Choroid plexus epithelial cell (primary cell): Measurements from ENCODE around the gene SCP2.

ENCODE experiments used
- DNase-seq: peaks from one replicate; pipeline ENCODE4 v3.0.0-alpha.2; 2010; ENCODE audit warnings: low read depth
- H3K4me3 ChIP-seq: 2 replicates; pipeline ENCODE4 v1.5.1; 2011; ENCODE audit warnings: low read depth, mild to moderate bottlenecking, control low read depth, low read length, moderate library complexity
- TF ChIP-seq, protein P1 (sequence below): conservative IDR thresholded peaks from 2 replicates; pipeline ENCODE4 v1.5.1; 2011; ENCODE audit warnings: low read depth, mild to moderate bottlenecking, control low read depth, inconsistent platforms, low read length, moderate library complexity

Gene SCP2

DNA sequence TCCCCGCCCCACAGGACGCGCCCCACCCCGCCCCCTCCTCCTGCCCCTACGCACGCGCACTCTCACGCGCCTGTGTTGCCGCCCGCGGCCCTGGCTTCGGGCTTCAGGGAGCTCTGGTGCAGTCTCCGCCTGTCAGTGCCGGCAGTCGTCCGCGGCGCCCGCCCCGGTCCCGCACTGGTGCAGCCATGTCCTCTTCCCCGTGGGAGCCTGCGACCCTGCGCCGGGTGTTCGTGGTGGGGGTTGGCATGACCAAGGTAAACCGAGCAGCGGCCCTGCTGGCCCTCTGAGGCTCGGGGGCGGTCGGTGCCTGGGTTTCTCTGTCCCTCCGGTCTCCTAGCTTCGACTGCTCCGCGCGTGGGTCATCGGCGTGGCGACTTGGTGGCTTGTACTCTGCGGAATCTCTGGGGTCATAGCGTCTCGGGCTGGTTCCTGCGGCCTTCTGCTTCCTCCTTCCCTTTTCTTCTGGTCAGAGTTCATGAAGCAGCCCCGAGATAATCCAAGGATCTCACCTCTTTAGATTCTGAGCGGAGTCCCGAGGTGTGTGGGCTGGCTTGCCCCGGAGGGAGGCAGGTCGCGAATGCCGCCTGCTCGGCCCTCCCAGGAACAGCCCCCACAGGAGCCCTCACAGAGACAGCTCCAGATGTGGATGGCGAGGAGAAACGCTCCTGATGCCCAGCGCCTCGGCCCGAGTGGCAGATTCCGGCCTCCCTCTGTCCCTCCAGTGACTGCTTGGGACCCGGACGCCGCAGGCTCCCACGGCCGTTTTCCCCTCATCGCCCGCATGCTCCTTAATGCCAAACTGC, at the start of gene SCP2:
TSS of gene SCP2 (plus strand) at position 65 of the 803 bp plus-strand sequence. CDS start at position 186, 121 bp downstream.
- peak; percentile 67 for DNase-seq
- peak within 1 kb of the TSS; percentile 84 for H3K4me3 ChIP-seq
- TF ChIP-seq, protein P1, sequence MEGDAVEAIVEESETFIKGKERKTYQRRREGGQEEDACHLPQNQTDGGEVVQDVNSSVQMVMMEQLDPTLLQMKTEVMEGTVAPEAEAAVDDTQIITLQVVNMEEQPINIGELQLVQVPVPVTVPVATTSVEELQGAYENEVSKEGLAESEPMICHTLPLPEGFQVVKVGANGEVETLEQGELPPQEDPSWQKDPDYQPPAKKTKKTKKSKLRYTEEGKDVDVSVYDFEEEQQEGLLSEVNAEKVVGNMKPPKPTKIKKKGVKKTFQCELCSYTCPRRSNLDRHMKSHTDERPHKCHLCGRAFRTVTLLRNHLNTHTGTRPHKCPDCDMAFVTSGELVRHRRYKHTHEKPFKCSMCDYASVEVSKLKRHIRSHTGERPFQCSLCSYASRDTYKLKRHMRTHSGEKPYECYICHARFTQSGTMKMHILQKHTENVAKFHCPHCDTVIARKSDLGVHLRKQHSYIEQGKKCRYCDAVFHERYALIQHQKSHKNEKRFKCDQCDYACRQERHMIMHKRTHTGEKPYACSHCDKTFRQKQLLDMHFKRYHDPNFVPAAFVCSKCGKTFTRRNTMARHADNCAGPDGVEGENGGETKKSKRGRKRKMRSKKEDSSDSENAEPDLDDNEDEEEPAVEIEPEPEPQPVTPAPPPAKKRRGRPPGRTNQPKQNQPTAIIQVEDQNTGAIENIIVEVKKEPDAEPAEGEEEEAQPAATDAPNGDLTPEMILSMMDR, result no peak

DNA sequence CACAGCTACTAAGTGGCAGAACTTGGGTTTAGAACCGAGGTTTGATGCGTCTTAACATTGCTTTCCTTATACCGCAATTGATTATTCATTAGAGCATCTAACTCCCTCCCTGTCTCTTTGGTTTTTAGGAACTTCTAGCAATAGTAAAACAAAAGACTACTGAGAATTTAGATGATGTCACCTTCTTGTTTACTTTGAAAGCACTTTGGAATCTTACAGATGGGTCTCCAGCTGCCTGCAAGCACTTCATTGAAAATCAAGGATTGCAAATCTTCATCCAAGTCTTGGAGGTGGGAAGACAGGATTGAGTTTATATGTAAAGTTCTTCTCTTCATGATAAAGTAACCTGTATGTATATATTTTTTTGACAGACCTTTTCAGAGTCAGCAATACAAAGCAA, 49.5 kb upstream of the SCP2 start:
- DNase-seq, result peak; percentile 26
- H3K4me3 ChIP-seq, result no peak overlapping the region
- TF ChIP-seq, protein P1, result no peak

DNA sequence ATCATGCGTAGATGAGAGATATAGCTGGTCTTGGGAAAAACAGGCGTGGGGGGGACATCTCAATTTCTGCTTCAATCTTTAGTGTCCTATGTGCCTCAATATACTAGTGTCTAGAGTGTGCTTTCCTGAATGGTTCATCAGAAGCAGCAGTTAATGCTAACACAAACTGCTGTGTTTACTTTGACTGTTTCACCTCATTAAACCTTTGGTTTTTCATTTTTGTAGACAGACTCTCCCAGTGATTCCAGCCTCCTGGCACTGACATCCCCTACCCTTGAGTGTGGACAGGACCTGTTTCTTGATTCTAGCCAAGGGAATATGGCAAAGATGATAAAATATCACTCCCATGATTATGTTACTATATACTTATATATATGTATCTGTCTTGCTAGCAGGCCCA, 46.9 kb upstream of the SCP2 start:
- TF ChIP-seq, protein P1, result no peak
- no peak overlapping the region for H3K4me3 ChIP-seq
- no peak for DNase-seq

- TF ChIP-seq, protein P1, result no peak
- H3K4me3 ChIP-seq, result no peak overlapping the region
- no peak for DNase-seq
Measured at GRCh38 chr1:52887483-52887882, 39.6 kb upstream of the SCP2 start.

DNA sequence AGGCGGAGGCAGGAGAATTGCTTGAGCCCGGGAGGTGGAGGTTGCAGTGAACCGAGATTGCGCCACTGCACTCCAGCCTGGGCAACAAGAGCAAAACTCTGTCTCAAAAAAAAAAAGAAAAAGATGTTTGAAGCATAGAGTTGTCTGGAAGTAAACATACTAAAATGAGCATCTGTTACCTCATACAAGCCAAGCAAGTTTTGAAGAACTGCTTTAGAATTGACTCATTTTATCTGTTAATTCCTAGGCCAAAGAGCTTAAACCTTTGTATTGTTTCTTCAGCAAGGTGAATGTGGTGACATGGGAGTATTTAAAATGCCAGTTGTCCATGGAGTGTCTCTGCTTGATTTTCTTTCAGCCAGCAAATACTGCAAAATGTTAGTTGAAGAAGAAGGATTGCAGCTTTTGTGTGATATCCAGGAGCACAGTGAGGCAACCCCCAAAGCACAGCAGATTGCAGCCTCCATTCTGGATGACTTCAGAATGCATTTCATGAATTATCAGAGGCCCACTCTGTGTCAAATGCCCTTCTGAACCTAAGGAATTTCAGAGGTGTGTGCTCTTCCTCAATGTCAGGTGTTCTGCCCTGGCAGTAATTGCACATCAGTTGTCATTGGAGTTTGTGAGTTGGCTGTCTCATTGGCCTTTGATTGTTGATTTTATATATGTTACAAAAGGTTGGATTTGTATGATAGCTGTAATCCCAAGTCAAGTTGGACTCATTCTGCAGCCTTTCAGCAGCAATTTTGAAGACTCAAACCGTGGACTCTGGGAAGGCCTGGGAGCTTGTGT, 34.5 kb upstream of the SCP2 start:
- H3K4me3 ChIP-seq, result no peak overlapping the region
- no peak for DNase-seq
- TF ChIP-seq, protein P1, result no peak

- H3K4me3 ChIP-seq, result no peak overlapping the region
- TF ChIP-seq, protein P1, result no peak
- DNase-seq, result no peak
Measured at GRCh38 chr1:52899445-52899894, 27.6 kb upstream of the SCP2 start.

DNA sequence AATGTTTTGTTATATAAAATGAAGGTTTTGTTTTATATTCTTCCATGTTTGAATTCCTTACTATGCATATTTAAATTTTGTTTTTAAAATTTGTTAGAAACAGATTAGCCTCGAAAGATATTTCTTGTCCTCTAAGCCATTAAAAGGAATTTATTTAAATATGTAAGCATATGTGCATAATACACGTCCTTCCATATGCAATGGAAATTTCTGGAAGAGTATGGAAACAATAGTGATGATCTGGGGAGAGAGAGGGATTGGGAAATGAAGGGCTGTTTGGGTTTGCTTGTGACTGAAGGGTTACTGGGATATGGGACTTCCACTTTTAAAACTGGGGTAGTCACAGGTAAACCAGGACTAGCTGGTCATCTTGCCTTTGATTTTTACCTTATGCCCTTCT, 26.7 kb upstream of the SCP2 start:
- no peak overlapping the region for H3K4me3 ChIP-seq
- TF ChIP-seq, protein P1, result no peak
- DNase-seq, result no peak
